Measurements from ENCODE around the gene FAM186B. TPM values are rescaled to one million over a fixed set of nuclear protein-coding genes. Genes with fewer than 3 reads are reported as not detected.

Gene FAM186B
- total RNA-seq, 1 experiment from 2014 or later: 0.46 TPM

DNA sequence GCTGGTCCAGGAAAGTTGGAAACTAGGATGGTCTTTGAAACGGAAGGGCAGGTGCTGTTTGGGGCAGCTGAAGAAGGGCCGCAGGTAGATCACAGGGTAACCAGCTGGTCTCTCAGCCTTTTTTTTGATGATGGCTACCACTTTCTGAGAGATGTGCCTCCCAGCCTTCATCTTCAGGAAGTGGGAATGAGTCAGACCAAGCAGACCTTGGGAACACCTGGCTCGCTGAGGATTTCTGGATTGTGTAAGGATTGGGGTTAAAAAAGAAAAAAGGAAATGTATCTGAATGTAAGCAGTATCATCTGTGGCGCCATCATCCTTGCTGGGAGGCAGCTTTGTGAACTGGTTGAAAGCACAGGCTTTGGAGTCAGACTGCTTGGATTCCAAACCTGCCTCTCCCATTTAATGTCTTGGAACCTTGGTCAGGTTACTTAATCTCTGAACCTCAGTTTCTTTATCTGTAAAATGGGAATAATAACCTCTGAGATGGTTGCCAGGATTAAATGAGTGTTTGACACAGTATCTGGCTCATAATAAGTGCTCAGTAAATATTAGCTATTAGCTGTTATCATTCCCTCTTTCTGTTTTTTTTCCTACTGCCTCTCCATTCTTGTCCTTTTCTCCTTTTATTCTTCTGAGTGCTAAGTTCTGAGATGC is 19.6 kb upstream of the FAM186B start:
- no peak overlapping the region for H2AFZ ChIP-seq (ENCODE audit: low read length)
- H3K27me3 Mint-ChIP-seq (ENCODE audit: low read depth): no peaks in the 10 kb centered on the region; the same call in 1 of the 2 replicates
- no peaks in the 10 kb centered on the region for H3K79me1 ChIP-seq (ENCODE audit: insufficient read depth, low read depth, low read length, poor library complexity, severe bottlenecking)
- no peaks in the 10 kb centered on the region for H3K4me1 ChIP-seq (ENCODE audit: insufficient read depth, low read length)
- no peak overlapping the region for H3K27ac ChIP-seq (ENCODE audit: insufficient read length, low read depth, low read length)
- H2BK12ac ChIP-seq (ENCODE audit: insufficient read length, low read depth, low read length): no peak overlapping the region
- H3K4me1 Mint-ChIP-seq: peaks cover 23 to 25% of the 10 kb centered on the region in 2 experiments
- H3K27me3 ChIP-seq (ENCODE audit: insufficient read depth, low read length): no peaks in the 10 kb centered on the region
- no peak overlapping the region for H3T11ph ChIP-seq (ENCODE audit: low read length)
- H3K4ac ChIP-seq (ENCODE audit: low read depth, low read length): no peak overlapping the region
- no peaks in the 10 kb centered on the region for H3K9me3 Mint-ChIP-seq
- H3K79me2 ChIP-seq (ENCODE audit: insufficient read depth, low read length): no peaks in the 10 kb centered on the region
- no peak overlapping the region for H4K8ac ChIP-seq (replicated peaks; ENCODE audit: insufficient read length, low read depth, low read length)
- no peak overlapping the region for H2BK20ac ChIP-seq (ENCODE audit: low read depth, low read length, poor library complexity, severe bottlenecking)
- no peak overlapping the region for H4K5ac ChIP-seq (ENCODE audit: insufficient read length, low read depth, low read length)
- no peaks in the 10 kb centered on the region for H3K9me3 ChIP-seq (ENCODE audit: control insufficient read depth, low read depth, low read length)
- H2AK5ac ChIP-seq (ENCODE audit: insufficient read length, low read length): no peak overlapping the region
- H3K23me2 ChIP-seq (ENCODE audit: insufficient read length, low read depth, low read length, poor library complexity, severe bottlenecking): peaks cover 6% of the 10 kb centered on the region
- peak overlapping the region; percentile 30 to 66; a peak in 3 of 5 replicates for H3K4me3 Mint-ChIP-seq
- H4K91ac ChIP-seq (ENCODE audit: insufficient read length, low read depth, low read length): no peak overlapping the region
- H3K18ac ChIP-seq (ENCODE audit: insufficient read length, low read depth, low read length): no peak overlapping the region
- H3K14ac ChIP-seq (ENCODE audit: insufficient read depth, low read length): no peak overlapping the region
- H4K20me1 ChIP-seq (ENCODE audit: control insufficient read depth, insufficient read depth, insufficient read length): no peaks in the 10 kb centered on the region
- H2BK120ac ChIP-seq (ENCODE audit: low read depth, low read length, poor library complexity, severe bottlenecking): no peak overlapping the region
- DNase-seq: no peak
- H3K56ac ChIP-seq (ENCODE audit: insufficient read length, low read depth, low read length): no peak overlapping the region
- no peaks in the 10 kb centered on the region; a peak in 1 of 7 replicates for H3K36me3 Mint-ChIP-seq (ENCODE audit: insufficient read depth in 1 of 3, low read depth in 3 of 3)
- H2BK5ac ChIP-seq (ENCODE audit: insufficient read length, low read length): no peak overlapping the region
- H3K27ac Mint-ChIP-seq: peak overlapping the region in 1 of 3 experiments; percentile 74; a peak in 2 of 7 replicates
- no CpG with 5 or more reads among the region's 4 CpGs for WGBS (ENCODE audit: extremely low coverage, insufficient read length, low lambda C conversion rate)
- TF ChIP-seq, protein P1, sequence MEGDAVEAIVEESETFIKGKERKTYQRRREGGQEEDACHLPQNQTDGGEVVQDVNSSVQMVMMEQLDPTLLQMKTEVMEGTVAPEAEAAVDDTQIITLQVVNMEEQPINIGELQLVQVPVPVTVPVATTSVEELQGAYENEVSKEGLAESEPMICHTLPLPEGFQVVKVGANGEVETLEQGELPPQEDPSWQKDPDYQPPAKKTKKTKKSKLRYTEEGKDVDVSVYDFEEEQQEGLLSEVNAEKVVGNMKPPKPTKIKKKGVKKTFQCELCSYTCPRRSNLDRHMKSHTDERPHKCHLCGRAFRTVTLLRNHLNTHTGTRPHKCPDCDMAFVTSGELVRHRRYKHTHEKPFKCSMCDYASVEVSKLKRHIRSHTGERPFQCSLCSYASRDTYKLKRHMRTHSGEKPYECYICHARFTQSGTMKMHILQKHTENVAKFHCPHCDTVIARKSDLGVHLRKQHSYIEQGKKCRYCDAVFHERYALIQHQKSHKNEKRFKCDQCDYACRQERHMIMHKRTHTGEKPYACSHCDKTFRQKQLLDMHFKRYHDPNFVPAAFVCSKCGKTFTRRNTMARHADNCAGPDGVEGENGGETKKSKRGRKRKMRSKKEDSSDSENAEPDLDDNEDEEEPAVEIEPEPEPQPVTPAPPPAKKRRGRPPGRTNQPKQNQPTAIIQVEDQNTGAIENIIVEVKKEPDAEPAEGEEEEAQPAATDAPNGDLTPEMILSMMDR (conservative IDR thresholded peaks at IDR 0.05): no peak
- H3K9ac ChIP-seq (ENCODE audit: extremely low read depth, insufficient read length, low read length): no peak overlapping the region
- H3K23ac ChIP-seq (ENCODE audit: insufficient read length, low read depth, low read length): no peak overlapping the region
- H2BK15ac ChIP-seq (ENCODE audit: low read depth, low read length): no peak overlapping the region
- no peak overlapping the region for H3K4me2 ChIP-seq (ENCODE audit: insufficient read depth, insufficient read length, low read length)
